ENCODE data around the gene CRYAA. TPM values are rescaled to one million over a fixed set of nuclear protein-coding genes. Genes with fewer than 3 reads are reported as not detected.

CRYAA gene
- total RNA-seq, 1 experiment from 2014 or later, result not detected

GRCh38 chr21:43190951-43191350 is 22.1 kb downstream of the CRYAA start:
- H3K14ac ChIP-seq (ENCODE audit: insufficient read depth, low read length), result no peak overlapping the region
- H3K4ac ChIP-seq (ENCODE audit: low read depth, low read length), result no peak overlapping the region
- no CpG with 5 or more reads among the region's 7 CpGs for WGBS (ENCODE audit: extremely low coverage, insufficient read length, low lambda C conversion rate)
- no peak overlapping the region for H2BK5ac ChIP-seq (ENCODE audit: insufficient read length, low read length)
- no peak overlapping the region for H3K9ac ChIP-seq (ENCODE audit: extremely low read depth, insufficient read length, low read length)
- no peaks in the 10 kb centered on the region for H3K79me2 ChIP-seq (ENCODE audit: insufficient read depth, low read length)
- no peak overlapping the region for H2BK15ac ChIP-seq (ENCODE audit: low read depth, low read length)
- no peak for TF ChIP-seq CTCF (conservative IDR thresholded peaks at IDR 0.05)
- H2BK120ac ChIP-seq (ENCODE audit: low read depth, low read length, poor library complexity, severe bottlenecking), result no peak overlapping the region
- no peaks in the 10 kb centered on the region for H3K9me3 ChIP-seq (ENCODE audit: control insufficient read depth, low read depth, low read length)
- H4K8ac ChIP-seq (replicated peaks; ENCODE audit: insufficient read length, low read depth, low read length), result no peak overlapping the region
- H3K23me2 ChIP-seq (ENCODE audit: insufficient read length, low read depth, low read length, poor library complexity, severe bottlenecking), result no peaks in the 10 kb centered on the region
- Mint-ChIP-seq H3K27me3 (ENCODE audit: low read depth) (peaks cover 11% of the 10 kb centered on the region), H3K4me1 (peaks cover 20 to 23% of the 10 kb centered on the region in 2 experiments), H3K27ac (no peak overlapping the region), H3K4me3 (no peak overlapping the region), H3K9me3 (peaks cover 0 to 3% of the 10 kb centered on the region in 2 experiments; a peak in 2 of 5 replicates), H3K36me3 (ENCODE audit: insufficient read depth in 1 of 3, low read depth in 3 of 3) (no peaks in the 10 kb centered on the region; a peak in 3 of 7 replicates)
- no peak overlapping the region for H4K5ac ChIP-seq (ENCODE audit: insufficient read length, low read depth, low read length)
- no peak overlapping the region for H3K27ac ChIP-seq (ENCODE audit: insufficient read length, low read depth, low read length)
- DNase-seq, result peak; percentile 17
- no peak overlapping the region for H3T11ph ChIP-seq (ENCODE audit: low read length)
- no peak overlapping the region for H3K4me2 ChIP-seq (ENCODE audit: insufficient read depth, insufficient read length, low read length)
- H2AFZ ChIP-seq (ENCODE audit: low read length), result no peak overlapping the region
- no peak overlapping the region for H2BK12ac ChIP-seq (ENCODE audit: insufficient read length, low read depth, low read length)
- no peak overlapping the region for H2BK20ac ChIP-seq (ENCODE audit: low read depth, low read length, poor library complexity, severe bottlenecking)
- H3K27me3 ChIP-seq (ENCODE audit: insufficient read depth, low read length), result no peaks in the 10 kb centered on the region
- H3K23ac ChIP-seq (ENCODE audit: insufficient read length, low read depth, low read length), result no peak overlapping the region
- H3K56ac ChIP-seq (ENCODE audit: insufficient read length, low read depth, low read length), result no peak overlapping the region
- no peaks in the 10 kb centered on the region for H4K20me1 ChIP-seq (ENCODE audit: control insufficient read depth, insufficient read depth, insufficient read length)
- no peak overlapping the region for H2AK5ac ChIP-seq (ENCODE audit: insufficient read length, low read length)
- no peak overlapping the region for H3K18ac ChIP-seq (ENCODE audit: insufficient read length, low read depth, low read length)
- no peak overlapping the region for H4K91ac ChIP-seq (ENCODE audit: insufficient read length, low read depth, low read length)
- H3K79me1 ChIP-seq (ENCODE audit: insufficient read depth, low read depth, low read length, poor library complexity, severe bottlenecking), result no peaks in the 10 kb centered on the region
- no peaks in the 10 kb centered on the region for H3K4me1 ChIP-seq (ENCODE audit: insufficient read depth, low read length)
